ENCODE measurements around the gene STAT5B.
"Not testable (repeated sequence)": the region's sequence is repeated elsewhere in the genome, so short reads cannot be mapped to it uniquely, and the experiment has no call there.

Gene STAT5B

DNA sequence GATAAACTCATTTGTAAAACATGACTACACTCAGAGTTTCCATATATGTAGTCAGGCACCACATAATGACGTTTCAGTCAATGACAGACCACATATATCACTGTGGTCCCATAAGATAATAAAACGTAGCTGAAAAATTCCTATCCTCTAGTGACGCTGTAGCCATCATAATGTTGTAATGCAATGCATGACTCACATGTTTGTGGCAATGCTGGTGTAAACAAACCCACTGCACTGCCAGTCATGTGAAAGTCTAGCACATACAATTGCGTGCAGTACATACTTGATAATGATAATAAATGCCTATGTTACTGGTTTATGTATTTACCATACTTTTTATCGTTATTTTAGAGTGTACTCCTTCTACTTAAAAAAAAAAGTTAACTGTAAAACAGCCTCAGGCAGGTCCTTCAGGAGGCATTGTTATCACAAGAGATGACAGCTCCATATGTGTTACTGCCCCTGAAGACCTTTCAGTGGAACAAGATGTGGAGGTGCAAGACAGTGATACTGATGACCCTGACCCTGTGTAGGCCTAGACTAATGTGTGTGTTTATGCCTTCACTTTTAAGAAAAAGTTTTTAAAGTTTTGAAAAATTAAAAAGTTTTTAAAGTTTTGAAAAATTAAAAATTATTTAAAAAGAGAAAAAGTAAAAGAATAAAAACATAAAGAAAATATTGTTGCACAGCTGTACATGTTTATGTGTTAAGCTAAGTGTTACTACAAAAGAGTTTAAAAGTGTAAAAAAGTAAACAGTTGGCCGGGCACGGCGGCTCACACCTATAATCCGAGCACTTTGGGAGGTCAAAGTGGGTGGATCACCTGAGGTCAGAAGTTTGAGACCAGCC lies 9.0 kb downstream of the STAT5B start:
- DNase-seq (ENCODE audit: low spot score) = no peak

GRCh38 chr17:42266462-42266861 lies 9.7 kb downstream of the STAT5B start:
- DNase-seq (ENCODE audit: low spot score) = no peak

DNA sequence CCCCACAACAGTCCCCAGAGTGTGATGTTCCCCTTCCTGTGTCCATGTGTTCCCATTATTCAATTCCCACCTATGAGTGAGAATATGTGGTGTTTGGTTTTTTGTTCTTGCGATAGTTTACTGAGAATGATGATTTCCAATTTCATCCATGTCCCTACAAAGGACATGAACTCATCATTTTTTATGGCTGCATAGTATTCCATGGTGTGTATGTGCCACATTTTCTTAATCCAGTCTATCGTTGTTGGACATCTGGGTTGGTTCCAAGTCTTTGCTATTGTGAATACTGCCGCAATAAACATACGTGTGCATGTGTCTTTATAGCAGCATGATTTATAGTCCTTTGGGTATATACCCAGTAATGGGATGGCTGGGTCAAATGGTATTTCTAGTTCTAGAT lies 11.8 kb downstream of the STAT5B start:
- DNase-seq (ENCODE audit: low spot score) = not testable (repeated sequence)

DNA sequence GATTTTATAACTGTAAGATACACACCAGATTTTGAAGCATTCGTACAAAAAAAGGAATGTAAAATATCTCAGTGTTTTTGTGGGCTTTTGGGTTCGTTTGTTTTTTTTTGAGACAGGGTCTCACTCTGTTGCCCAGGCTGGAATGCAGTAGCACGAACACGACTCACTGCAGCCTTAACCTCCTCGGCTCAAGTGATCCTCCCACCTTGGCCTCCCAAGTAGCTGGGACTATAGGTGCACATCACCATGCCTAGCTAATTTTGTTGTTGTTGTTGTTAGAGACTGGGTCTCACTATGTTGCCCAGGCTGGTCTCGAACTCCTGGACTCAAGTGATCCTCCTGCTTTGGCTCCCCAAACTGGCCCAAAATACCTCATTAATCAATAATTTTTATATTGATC lies 15.9 kb downstream of the STAT5B start:
- no peak for DNase-seq (ENCODE audit: low spot score)

DNA sequence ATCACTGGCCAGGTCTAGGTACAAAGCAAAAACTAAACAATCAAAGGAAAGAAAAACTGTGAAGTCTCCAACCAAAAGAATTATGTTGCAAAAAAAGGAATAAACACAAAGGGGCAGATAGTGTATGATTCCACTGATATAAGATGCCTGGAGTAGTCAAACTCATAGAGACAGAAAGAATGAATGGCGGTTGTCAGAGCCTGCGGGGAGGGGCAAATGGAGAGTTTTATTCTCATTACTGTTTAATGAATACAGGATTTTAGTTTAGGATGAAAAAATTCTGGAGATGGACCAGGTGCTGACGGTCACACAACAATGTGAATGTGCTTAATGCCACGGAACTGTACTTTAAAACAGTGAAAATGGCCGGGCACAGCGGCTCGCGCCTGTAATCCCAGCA lies 20.7 kb downstream of the STAT5B start:
- DNase-seq (ENCODE audit: low spot score) = no peak

- DNase-seq (ENCODE audit: low spot score) = no peak
Measured at GRCh38 chr17:42253578-42253977, 22.6 kb downstream of the STAT5B start.

GRCh38 chr17:42252597-42253550 lies 23.3 kb downstream of the STAT5B start:
- no peak for DNase-seq (ENCODE audit: low spot score)

GRCh38 chr17:42251115-42251514 lies 25.1 kb downstream of the STAT5B start:
- no peak for DNase-seq (ENCODE audit: low spot score)

- no peak for DNase-seq (ENCODE audit: low spot score)
Measured at GRCh38 chr17:42249681-42250446, 26.3 kb downstream of the STAT5B start.

DNA sequence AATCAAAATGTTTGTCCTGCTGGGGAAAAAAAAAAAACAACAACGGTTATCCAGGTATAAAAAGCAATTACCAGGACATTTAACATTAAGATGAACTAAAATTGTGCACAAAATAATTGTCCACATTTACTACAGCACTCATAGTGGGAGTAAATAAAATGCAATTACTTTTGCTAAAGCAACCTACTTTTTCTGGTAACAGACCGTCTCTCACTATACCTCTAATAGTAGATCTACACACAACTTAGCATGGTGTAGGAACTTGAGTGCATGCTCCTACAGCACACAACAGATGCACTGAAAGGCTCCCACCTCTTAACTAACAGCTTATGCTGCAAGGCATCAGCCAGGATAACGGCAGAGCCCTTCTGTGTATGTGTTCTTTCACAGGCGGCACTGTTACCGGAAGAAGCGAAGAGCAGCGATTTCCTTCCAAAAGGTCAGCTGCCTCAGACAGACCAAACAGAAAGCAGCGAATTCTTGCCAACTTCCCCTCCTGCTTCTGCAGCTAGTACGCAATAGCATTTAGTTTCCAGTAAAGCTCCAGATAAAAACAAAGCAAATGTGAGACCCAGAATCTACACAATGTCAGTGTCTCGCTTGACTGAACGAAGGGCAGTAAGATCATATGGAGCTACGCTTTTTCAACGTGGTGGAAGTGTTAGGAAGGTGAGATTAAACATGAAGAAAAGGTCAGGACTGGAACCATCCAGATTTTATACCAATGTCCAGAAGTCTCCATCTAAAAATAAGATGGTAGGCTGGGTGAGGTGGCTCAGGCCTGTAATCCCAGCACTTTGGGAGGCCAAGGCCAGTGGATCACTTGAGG lies 27.6 kb downstream of the STAT5B start:
- peak; percentile 71 for DNase-seq (ENCODE audit: low spot score)

DNA sequence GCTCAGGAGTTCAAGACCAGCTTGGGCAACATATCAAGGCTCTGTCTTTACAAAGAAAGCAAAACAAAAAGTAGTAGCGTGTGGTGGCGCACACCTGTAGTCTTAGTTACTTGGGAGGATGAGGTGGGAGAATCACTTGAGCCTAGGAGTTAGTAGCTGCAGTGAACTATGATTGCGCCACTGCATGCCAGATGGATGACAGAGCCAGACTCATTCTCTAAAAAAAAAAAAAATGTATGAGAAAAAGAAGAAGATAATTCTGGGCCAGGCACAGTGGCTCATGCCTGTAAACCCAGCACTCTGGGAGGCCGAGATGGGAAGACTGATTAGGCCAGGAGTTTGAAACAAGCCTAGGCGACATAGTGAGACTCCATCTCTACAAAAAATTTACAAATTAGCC lies 28.5 kb downstream of the STAT5B start:
- no peak for DNase-seq (ENCODE audit: low spot score)

DNA sequence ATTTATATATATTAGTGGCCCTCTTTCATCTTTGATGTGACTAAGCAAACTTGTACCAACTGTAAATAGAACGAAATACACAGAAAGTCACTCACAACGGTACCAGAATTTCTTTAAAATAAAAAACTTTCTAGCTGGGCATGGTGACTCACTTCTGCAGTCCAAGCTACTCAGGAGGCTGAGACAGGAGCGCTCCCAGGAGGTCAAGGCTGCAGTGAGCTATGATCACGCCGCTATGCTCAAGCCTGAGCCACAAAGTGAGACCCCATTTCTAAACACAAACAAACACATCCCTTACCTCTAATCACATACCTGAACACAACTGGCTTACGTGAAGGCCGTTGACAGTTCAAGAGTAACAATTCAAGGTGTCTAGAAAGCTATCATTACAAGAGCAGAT lies 29.7 kb downstream of the STAT5B start:
- no peak for DNase-seq (ENCODE audit: low spot score)

- not testable (repeated sequence) for DNase-seq (ENCODE audit: low spot score)
Measured at GRCh38 chr17:42245183-42245582, 31.0 kb downstream of the STAT5B start.

DNA sequence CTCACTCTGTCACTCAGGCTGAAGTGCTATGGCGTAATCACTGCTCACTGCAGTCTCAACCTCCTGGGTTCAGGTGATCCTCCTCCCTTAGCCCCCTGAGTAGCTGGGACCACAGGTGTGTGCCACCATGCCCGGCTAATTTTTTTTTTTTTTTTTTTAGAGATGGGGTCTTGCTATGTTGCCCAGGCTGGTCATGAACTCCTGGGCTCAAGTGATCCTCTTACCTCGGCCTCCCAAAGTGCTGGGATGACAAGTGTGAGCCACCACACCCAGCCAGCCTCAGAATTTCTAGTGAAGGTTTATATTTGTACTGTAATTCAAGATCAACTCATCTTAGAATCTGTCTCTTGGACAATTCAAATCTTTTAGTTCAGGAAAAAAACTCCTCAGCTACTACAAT lies 32.1 kb downstream of the STAT5B start:
- not testable (repeated sequence) for DNase-seq (ENCODE audit: low spot score)

DNA sequence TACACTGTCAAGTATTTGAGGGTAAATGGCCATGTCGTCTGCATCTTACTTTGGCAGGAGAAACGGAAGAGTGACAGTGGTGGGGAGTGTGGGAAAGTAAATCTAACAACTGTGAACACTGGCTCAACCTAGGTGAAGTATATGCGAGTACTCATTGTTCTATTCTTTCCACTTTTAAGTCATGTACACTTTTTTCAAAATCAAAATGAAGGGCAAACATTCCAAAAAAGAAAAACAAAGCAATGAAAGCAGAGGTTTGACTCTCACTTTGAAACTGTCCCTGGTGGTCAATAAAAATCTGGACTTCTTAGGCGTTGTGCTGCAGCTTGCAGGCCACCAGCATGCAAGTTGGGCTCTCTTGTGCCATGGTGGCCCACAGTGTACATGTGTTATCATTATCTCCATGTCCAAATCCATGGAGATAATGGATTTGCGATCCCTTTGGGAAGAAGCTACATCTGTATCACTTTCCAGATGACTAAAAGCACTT lies 32.7 kb downstream of the STAT5B start:
- DNase-seq (ENCODE audit: low spot score) = no peak

DNA sequence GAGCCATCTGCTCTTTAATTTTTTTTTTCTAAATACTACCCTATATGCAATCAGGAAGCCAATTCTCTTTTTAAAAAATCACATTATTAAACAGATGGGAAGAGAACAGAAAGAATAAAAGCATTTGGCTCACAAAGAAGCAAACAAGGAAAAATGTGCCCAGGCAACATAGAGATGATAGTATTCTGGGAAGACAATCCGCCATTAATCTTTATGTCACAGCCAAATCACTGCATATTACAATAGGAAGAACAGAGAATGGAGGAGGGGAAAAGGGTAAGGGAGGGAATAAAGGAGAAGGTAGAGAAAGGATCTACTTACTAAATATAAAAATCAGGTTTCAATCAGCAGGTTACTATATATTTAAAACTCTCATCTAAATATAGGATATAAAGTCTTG lies 34.3 kb downstream of the STAT5B start:
- DNase-seq (ENCODE audit: low spot score) = no peak

- DNase-seq (ENCODE audit: low spot score) = not testable (repeated sequence)
Measured at GRCh38 chr17:42240863-42241262, 35.3 kb downstream of the STAT5B start.

- no peak for DNase-seq (ENCODE audit: low spot score)
Measured at GRCh38 chr17:42240201-42240600, 36.0 kb downstream of the STAT5B start.

GRCh38 chr17:42239576-42239975 lies 36.6 kb downstream of the STAT5B start:
- DNase-seq (ENCODE audit: low spot score) = not testable (repeated sequence)

GRCh38 chr17:42236760-42237159 lies 39.4 kb downstream of the STAT5B start:
- DNase-seq (ENCODE audit: low spot score) = no peak

- no peak for DNase-seq (ENCODE audit: low spot score)
Measured at GRCh38 chr17:42233994-42234393, 42.2 kb downstream of the STAT5B start.
